Trophoblast cell (in vitro differentiated cells and primary cell): Measurements from ENCODE around the gene ZNF618.

ENCODE experiments used
- DNase-seq, 2 donors: peaks; one replicate each; pipeline ENCODE4 v3.0.0-alpha.2; 2016
- H2AFZ ChIP-seq: 2 replicates; pipeline ENCODE4 v1.6.1; 2013; ENCODE audit warnings: low read length, moderate library complexity, mild to moderate bottlenecking; ENCODE audit not compliant: insufficient read depth, poor library complexity
- H2AK5ac ChIP-seq: 2 replicates; pipeline ENCODE4 v1.6.1; 2013; ENCODE audit warnings: mild to moderate bottlenecking, low read length
- H2BK120ac ChIP-seq: 2 replicates; pipeline ENCODE4 v1.6.1; 2013; ENCODE audit warnings: low read length, mild to moderate bottlenecking, moderate library complexity; ENCODE audit not compliant: insufficient read depth, poor library complexity
- H2BK12ac ChIP-seq: 2 replicates; pipeline ENCODE4 v1.6.1; 2013; ENCODE audit warnings: mild to moderate bottlenecking, low read length, moderate library complexity
- H2BK5ac ChIP-seq: 2 replicates; pipeline ENCODE4 v1.6.1; 2013; ENCODE audit warnings: low read length, low read depth, moderate library complexity, mild to moderate bottlenecking; ENCODE audit not compliant: poor library complexity
- H3K14ac ChIP-seq: 2 replicates; pipeline ENCODE4 v1.6.1; 2013; ENCODE audit warnings: mild to moderate bottlenecking, low read length
- H3K18ac ChIP-seq: 2 replicates; pipeline ENCODE4 v1.6.1; 2013; ENCODE audit warnings: mild to moderate bottlenecking, low read length
- H3K23ac ChIP-seq: 2 replicates; pipeline ENCODE4 v1.6.1; 2013; ENCODE audit warnings: low read length
- H3K27ac ChIP-seq: 2 replicates; pipeline ENCODE4 v1.5.1; 2013; ENCODE audit warnings: low read depth, mild to moderate bottlenecking, inconsistent platforms, low read length, moderate library complexity
- H3K27me3 ChIP-seq: 2 replicates; pipeline ENCODE4 v1.6.1; 2013; ENCODE audit warnings: inconsistent platforms, mild to moderate bottlenecking, low read length, moderate library complexity; ENCODE audit not compliant: insufficient read depth
- H3K36me3 ChIP-seq, 2 experiments: 1 replicate in 1 of 2; 2 replicates in 1 of 2; pipeline ENCODE4 v1.6.1; 2013; ENCODE audit warnings: low read length in 2 of 2, mild to moderate bottlenecking in 2 of 2, moderate library complexity in 1 of 2; ENCODE audit not compliant: insufficient read depth in 2 of 2, control insufficient read depth in 1 of 2
- H3K4ac ChIP-seq: 2 replicates; pipeline ENCODE4 v1.6.1; 2013; ENCODE audit warnings: low read depth, mild to moderate bottlenecking, low read length, moderate library complexity
- H3K4me1 ChIP-seq, 2 experiments: 1 replicate in 1 of 2; 2 replicates in 1 of 2; pipeline ENCODE4 v1.6.1; 2013; ENCODE audit warnings: low read length in 2 of 2, mild to moderate bottlenecking in 2 of 2, moderate library complexity in 1 of 2; ENCODE audit not compliant: insufficient read depth in 2 of 2, control insufficient read depth in 1 of 2
- H3K4me2 ChIP-seq: 2 replicates; pipeline ENCODE4 v1.6.1; 2013; ENCODE audit warnings: inconsistent platforms, mild to moderate bottlenecking, low read length, moderate library complexity
- H3K4me3 ChIP-seq: 2 replicates; pipeline ENCODE4 v1.5.1; 2013; ENCODE audit warnings: mild to moderate bottlenecking, low read depth, low read length, inconsistent platforms
- H3K79me1 ChIP-seq: one replicate; pipeline ENCODE4 v1.6.1; 2013; ENCODE audit warnings: low read length
- H3K79me2 ChIP-seq: 2 replicates; pipeline ENCODE4 v1.6.1; 2013; ENCODE audit warnings: low read length, mild to moderate bottlenecking; ENCODE audit not compliant: control insufficient read depth, insufficient read depth, poor library complexity
- H3K9ac ChIP-seq: 2 replicates; pipeline ENCODE4 v1.6.1; 2013; ENCODE audit warnings: mild to moderate bottlenecking, low read length
- H3K9me3 ChIP-seq: 2 replicates; pipeline ENCODE4 v1.6.1; 2013; ENCODE audit warnings: low read depth, mild to moderate bottlenecking, control low read depth, inconsistent platforms, low read length; ENCODE audit not compliant: insufficient read depth
- H4K12ac ChIP-seq: 2 replicates; pipeline ENCODE4 v1.6.1; 2013; ENCODE audit warnings: low read depth, mild to moderate bottlenecking, low read length, moderate library complexity
- H4K8ac ChIP-seq: 2 replicates; pipeline ENCODE4 v1.6.1; 2013; ENCODE audit warnings: low read depth, mild to moderate bottlenecking, low read length, moderate library complexity
- H4K91ac ChIP-seq: one replicate; pipeline ENCODE4 v1.6.1; 2013; ENCODE audit warnings: low read depth, mild to moderate bottlenecking, low read length, moderate library complexity
- WGBS: extraction: QIAGEN DNeasy Blood & Tissue Kit; methylation state at CpG from one replicate; pipeline ENCODE4 v1.1.7; 2013; ENCODE audit warnings: missing lambda C conversion rate; ENCODE audit not compliant: insufficient read length, insufficient coverage; ENCODE audit errors: extremely low coverage; 5-methylcytosine and 5-hydroxymethylcytosine counted together

The ZNF618 gene

DNA sequence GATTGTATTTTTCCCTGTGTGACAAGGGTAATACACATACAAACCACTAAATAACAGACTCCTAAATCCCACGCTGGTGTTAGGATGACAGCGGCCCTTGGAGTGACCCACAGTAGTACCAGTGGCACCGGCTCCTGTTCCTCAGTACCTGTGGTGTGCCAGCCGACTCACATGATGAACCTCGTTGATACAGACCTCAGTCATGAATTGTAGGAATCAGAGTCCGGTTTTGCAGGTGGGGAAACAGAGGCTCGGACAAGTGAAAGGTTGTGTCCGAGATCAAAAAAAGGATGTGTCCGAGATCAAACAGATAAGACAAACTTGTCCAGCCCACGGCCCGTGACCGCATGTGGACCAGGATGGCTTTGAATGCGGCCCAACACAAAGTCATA, 124.0 kb downstream of the ZNF618 start:
- H3K4me3 ChIP-seq, result no peak overlapping the region
- no peaks in the 10 kb centered on the region for H3K4me1 ChIP-seq
- no peak overlapping the region for H3K23ac ChIP-seq
- no peak overlapping the region for H3K14ac ChIP-seq
- peaks cover 1% of the 10 kb centered on the region for H3K9me3 ChIP-seq
- H4K91ac ChIP-seq, result no peak overlapping the region
- H3K18ac ChIP-seq, result no peak overlapping the region
- H2BK5ac ChIP-seq, result no peak overlapping the region
- H3K4me2 ChIP-seq, result no peak overlapping the region
- H3K36me3 ChIP-seq, result peaks cover 4 to 8% of the 10 kb centered on the region in 2 experiments
- WGBS, result no CpG with 5 or more reads among the region's 13 CpGs
- H2AK5ac ChIP-seq, result no peak overlapping the region
- H3K79me1 ChIP-seq, result no peaks in the 10 kb centered on the region
- no peak overlapping the region for H3K27ac ChIP-seq
- H2BK12ac ChIP-seq, result no peak overlapping the region
- no peak for DNase-seq
- no peak overlapping the region for H2BK120ac ChIP-seq
- no peaks in the 10 kb centered on the region for H3K79me2 ChIP-seq
- H3K4ac ChIP-seq, result no peak overlapping the region
- no peaks in the 10 kb centered on the region for H3K27me3 ChIP-seq
- no peak overlapping the region for H4K8ac ChIP-seq
- H2AFZ ChIP-seq, result no peak overlapping the region
- H4K12ac ChIP-seq, result no peak overlapping the region
- no peak overlapping the region for H3K9ac ChIP-seq

DNA sequence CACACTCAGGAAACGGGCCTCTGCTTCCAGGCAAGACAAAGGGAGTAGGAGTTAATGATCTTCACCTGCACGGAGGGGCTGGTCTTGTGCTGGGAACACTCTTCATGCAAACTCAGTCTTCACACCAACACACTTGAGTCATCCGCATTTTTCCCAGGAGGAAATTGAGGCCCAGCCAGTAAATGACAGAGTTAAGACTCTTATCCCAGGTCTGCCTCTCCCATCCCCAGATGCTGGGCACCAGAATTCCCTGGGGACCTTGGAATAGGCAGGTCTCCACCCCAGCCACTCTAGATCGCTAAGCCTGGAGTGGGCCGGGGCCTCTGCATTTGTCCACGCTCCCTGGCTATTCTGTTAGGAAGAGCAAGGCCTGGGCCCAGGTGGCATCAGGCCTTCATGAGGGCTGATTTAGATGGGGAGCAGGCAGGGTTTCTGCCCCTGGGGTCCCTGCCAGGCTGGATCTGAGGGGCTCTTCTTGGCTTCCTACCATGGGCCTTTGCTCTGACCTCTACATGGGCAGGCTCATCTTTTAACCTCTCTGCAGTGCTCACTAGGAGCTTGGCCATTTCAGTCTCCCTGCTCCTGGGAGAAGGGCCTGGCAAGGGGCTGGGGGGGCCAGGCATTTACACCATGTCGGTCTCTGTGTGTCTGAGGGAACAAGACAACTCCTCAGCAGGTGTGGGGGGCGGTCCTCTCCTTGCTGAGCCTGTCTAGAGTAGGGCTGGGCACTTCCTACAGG, 124.7 kb downstream of the ZNF618 start:
- Histone ChIP-seq H2AK5ac (no peak overlapping the region), H3K79me1 (no peaks in the 10 kb centered on the region), H3K79me2 (no peaks in the 10 kb centered on the region), H3K27ac (no peak overlapping the region), H2BK12ac (no peak overlapping the region), H2BK120ac (no peak overlapping the region), H3K4me1 (no peaks in the 10 kb centered on the region), H4K8ac (no peak overlapping the region), H3K36me3 (peaks cover 5 to 8% of the 10 kb centered on the region in 2 experiments), H2AFZ (no peak overlapping the region), H2BK5ac (no peak overlapping the region), H4K12ac (no peak overlapping the region), H3K18ac (no peak overlapping the region), H3K9me3 (peaks cover 4% of the 10 kb centered on the region), H3K27me3 (no peaks in the 10 kb centered on the region), H3K14ac (no peak overlapping the region), H3K23ac (no peak overlapping the region), H3K4me3 (no peak overlapping the region), H3K9ac (no peak overlapping the region), H3K4me2 (no peak overlapping the region), H3K4ac (no peak overlapping the region), H4K91ac (no peak overlapping the region)
- no peak for DNase-seq
- no CpG with 5 or more reads among the region's 8 CpGs for WGBS

GRCh38 chr9:114001410-114001685, 125.2 kb downstream of the ZNF618 start:
- Histone ChIP-seq H2BK120ac (no peak overlapping the region), H3K18ac (no peak overlapping the region), H3K4me1 (no peaks in the 10 kb centered on the region), H3K4ac (no peak overlapping the region), H2BK12ac (no peak overlapping the region), H3K9ac (no peak overlapping the region), H3K79me2 (no peaks in the 10 kb centered on the region), H3K4me2 (no peak overlapping the region), H2AFZ (no peak overlapping the region), H3K14ac (no peak overlapping the region), H3K36me3 (peaks cover 6 to 8% of the 10 kb centered on the region in 2 experiments), H3K9me3 (peaks cover 9% of the 10 kb centered on the region), H3K27ac (no peak overlapping the region), H4K91ac (no peak overlapping the region), H4K8ac (no peak overlapping the region), H3K27me3 (no peaks in the 10 kb centered on the region), H3K23ac (no peak overlapping the region), H3K4me3 (no peak overlapping the region), H2BK5ac (no peak overlapping the region), H2AK5ac (no peak overlapping the region), H3K79me1 (no peaks in the 10 kb centered on the region), H4K12ac (no peak overlapping the region)
- WGBS, result no CpG with 5 or more reads among the region's 3 CpGs
- no peak for DNase-seq

GRCh38 chr9:114001794-114002261, 125.7 kb downstream of the ZNF618 start:
- Histone ChIP-seq H4K8ac (no peak overlapping the region), H2AK5ac (no peak overlapping the region), H2BK12ac (no peak overlapping the region), H4K12ac (no peak overlapping the region), H3K23ac (no peak overlapping the region), H3K14ac (no peak overlapping the region), H2BK120ac (no peak overlapping the region), H3K4me3 (no peak overlapping the region), H3K18ac (no peak overlapping the region), H3K79me2 (no peaks in the 10 kb centered on the region), H3K79me1 (no peaks in the 10 kb centered on the region), H2BK5ac (no peak overlapping the region), H2AFZ (no peak overlapping the region), H3K4ac (no peak overlapping the region), H3K27me3 (no peaks in the 10 kb centered on the region), H3K27ac (no peak overlapping the region), H3K4me2 (no peak overlapping the region), H3K9ac (no peak overlapping the region), H4K91ac (no peak overlapping the region), H3K9me3 (peaks cover 9% of the 10 kb centered on the region), H3K36me3 (peaks cover 8 to 9% of the 10 kb centered on the region in 2 experiments), H3K4me1 (no peaks in the 10 kb centered on the region)
- no CpG with 5 or more reads among the region's 12 CpGs for WGBS
- DNase-seq, result no peak
